Neural cell (in vitro differentiated cells): ENCODE results near the gene SLC8A3. TPM values are rescaled to one million over a fixed set of nuclear protein-coding genes. Genes with fewer than 3 reads are reported as not detected.

Experiments used
- H2AFZ ChIP-seq: fragments of 200-600, 300-800 bp; sonication (generic), shearing (Covaris generic); 2 replicates; pipeline ENCODE4 v1.6.0; 2014; ENCODE audit warnings: low read depth, mild to moderate bottlenecking, antibody characterized with exemption, low read length, moderate library complexity
- H3F3A ChIP-seq: fragments of 200-600 bp; shearing (Covaris generic); 2 replicates; pipeline ENCODE4 v1.6.1; 2016; ENCODE audit warnings: mild to moderate bottlenecking, moderate library complexity, mixed read lengths, antibody characterized with exemption, low read length; ENCODE audit not compliant: insufficient read depth, poor library complexity, severe bottlenecking
- H3K27ac ChIP-seq: fragments of 200-600, 300-800 bp; sonication (generic), shearing (Covaris generic); 2 replicates; pipeline ENCODE4 v1.5.1; 2014; ENCODE audit warnings: mild to moderate bottlenecking, low read length, moderate library complexity
- H3K27me3 ChIP-seq: fragments of 300-800, 200-600 bp; sonication (generic), shearing (Covaris generic); 2 replicates; pipeline ENCODE4 v1.6.0; 2014; ENCODE audit warnings: mild to moderate bottlenecking, low read depth, low read length, moderate library complexity; ENCODE audit not compliant: insufficient read depth
- H3K36me3 ChIP-seq: fragments of 300-800, 200-600 bp; sonication (generic), shearing (Covaris generic); 2 replicates; pipeline ENCODE4 v1.5.1; 2014; ENCODE audit warnings: mild to moderate bottlenecking, antibody characterized with exemption, low read length, moderate library complexity; ENCODE audit not compliant: insufficient read depth
- H3K4me2 ChIP-seq: fragments of 300-800, 200-600 bp; sonication (generic), shearing (Covaris generic); 2 replicates; pipeline ENCODE4 v1.6.0; 2014; ENCODE audit warnings: mild to moderate bottlenecking, low read length
- H3K4me3 ChIP-seq: fragments of 300-800, 200-600 bp; sonication (generic), shearing (Covaris generic); 2 replicates; pipeline ENCODE4 v1.5.1; 2014; ENCODE audit warnings: mild to moderate bottlenecking, low read length, moderate library complexity
- H3K79me2 ChIP-seq: fragments of 200-600 bp; shearing (Covaris generic); replicated peaks from 2 replicates; pipeline ENCODE4 v1.6.0; 2014; ENCODE audit warnings: mild to moderate bottlenecking, low read length, moderate library complexity; ENCODE audit not compliant: insufficient read depth
- H3K9ac ChIP-seq: fragments of 300-800, 200-600 bp; sonication (generic), shearing (Covaris generic); 2 replicates; pipeline ENCODE4 v1.6.1; 2016; ENCODE audit warnings: mild to moderate bottlenecking, low read length, mixed read lengths
- H3K9me2 ChIP-seq: fragments of 200-600 bp; shearing (Covaris generic); 2 replicates; pipeline ENCODE4 v1.6.1; 2016; ENCODE audit warnings: mild to moderate bottlenecking, low read length, mixed read lengths; ENCODE audit not compliant: insufficient read depth
- H3K9me3 ChIP-seq: fragments of 200-600, 300-800 bp; sonication (generic), shearing (Covaris generic); 2 replicates; pipeline ENCODE4 v1.6.1; 2016; ENCODE audit warnings: mild to moderate bottlenecking, mixed run types, low read length, moderate library complexity, mixed read lengths
- H4K20me1 ChIP-seq: fragments of 200-600 bp; shearing (Covaris generic); 2 replicates; pipeline ENCODE4 v1.6.1; 2016; ENCODE audit warnings: mild to moderate bottlenecking, mixed run types; ENCODE audit not compliant: insufficient read depth
- EP300 ChIP-seq: fragments of 450-650 bp; conservative IDR thresholded peaks from 2 replicates; pipeline ENCODE4 v1.6.1; 2014; ENCODE audit warnings: antibody characterized with exemption, mild to moderate bottlenecking, moderate library complexity; ENCODE audit not compliant: poor library complexity, severe bottlenecking
- EZH2 ChIP-seq: fragments of 200-600, 300-800 bp; shearing (Covaris generic), sonication (generic); IDR thresholded peaks from 2 replicates; pipeline ENCODE4 v1.6.1; 2014; ENCODE audit warnings: antibody characterized with exemption, low read length, borderline replicate concordance, mild to moderate bottlenecking; ENCODE audit not compliant: insufficient read depth, poor library complexity, severe bottlenecking
- MXI1 ChIP-seq: fragments of 450-650 bp; conservative IDR thresholded peaks from 2 replicates; pipeline ENCODE4 v1.6.1; 2014; ENCODE audit warnings: antibody characterized with exemption, mild to moderate bottlenecking; ENCODE audit not compliant: poor library complexity, severe bottlenecking
- POLR2AphosphoS5 ChIP-seq: IDR thresholded peaks from 2 replicates; pipeline ENCODE4 v1.6.1; 2012
- RAD21 ChIP-seq: fragments of 450-650 bp; conservative IDR thresholded peaks from 2 replicates; pipeline ENCODE4 v1.6.1; 2014; ENCODE audit warnings: antibody characterized with exemption, mild to moderate bottlenecking, moderate library complexity
- SMC3 ChIP-seq: fragments of 450-650 bp; conservative IDR thresholded peaks from 2 replicates; pipeline ENCODE4 v1.6.1; 2014; ENCODE audit warnings: antibody characterized with exemption, mild to moderate bottlenecking, moderate library complexity; ENCODE audit not compliant: poor library complexity
- TAF1 ChIP-seq: IDR thresholded peaks from 2 replicates; pipeline ENCODE4 v1.6.1; 2012; ENCODE audit warnings: low read depth
- polyA plus RNA-seq: library from polyadenylated mRNA; depleted of rRNA; stranded (reverse); fragments of >200 nt; gene quantifications from 2 replicates; pipeline ENCODE4 v1.2.3, GENCODE V29; 2014
- TF ChIP-seq, protein P1 (sequence below): fragments of 450-650 bp; IDR thresholded peaks from 2 replicates; pipeline ENCODE4 v1.5.1; 2014; ENCODE audit warnings: antibody characterized with exemption, mild to moderate bottlenecking, moderate library complexity; ENCODE audit not compliant: poor library complexity, severe bottlenecking
- TF ChIP-seq, protein P2 (sequence below): IDR thresholded peaks from 2 replicates; pipeline ENCODE4 v1.6.1; 2012; ENCODE audit warnings: borderline replicate concordance

Gene SLC8A3
- polyA plus RNA-seq, 1 donor from 2014 or later, result 2.9 TPM

DNA sequence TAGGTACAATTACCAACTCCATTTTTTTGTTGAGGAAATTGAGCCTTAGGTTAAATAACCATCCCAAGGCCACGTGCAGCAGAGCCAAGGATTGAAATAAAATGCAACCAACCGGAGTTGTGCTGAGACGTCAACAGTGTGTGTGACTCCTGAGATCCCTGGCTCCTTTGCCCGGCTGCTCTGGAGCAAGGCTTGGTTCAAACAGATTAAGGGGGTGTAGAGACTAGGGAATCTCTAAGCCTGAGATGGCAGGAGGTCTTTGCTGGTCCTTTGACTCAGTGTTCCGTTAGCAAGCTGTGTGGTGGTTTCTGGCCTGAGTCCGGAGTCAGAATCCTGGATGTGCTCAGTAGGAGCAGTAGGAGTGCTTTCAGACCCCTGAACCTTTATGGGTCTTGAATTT, 1.4 kb upstream of the SLC8A3 start:
- Histone ChIP-seq H3K9ac (no peak overlapping the region), H3F3A (no peaks in the 10 kb centered on the region), H4K20me1 (no peaks in the 10 kb centered on the region), H3K36me3 (no peaks in the 10 kb centered on the region), H3K79me2 (no peaks in the 10 kb centered on the region), H3K9me2 (no peaks in the 10 kb centered on the region), H3K27me3 (peaks cover 12% of the 10 kb centered on the region), H3K4me2 (no peak overlapping the region), H3K9me3 (no peaks in the 10 kb centered on the region), H3K4me3 (no peak overlapping the region), H2AFZ (no peak overlapping the region), H3K27ac (no peak overlapping the region)
- TF ChIP-seq, protein P1, sequence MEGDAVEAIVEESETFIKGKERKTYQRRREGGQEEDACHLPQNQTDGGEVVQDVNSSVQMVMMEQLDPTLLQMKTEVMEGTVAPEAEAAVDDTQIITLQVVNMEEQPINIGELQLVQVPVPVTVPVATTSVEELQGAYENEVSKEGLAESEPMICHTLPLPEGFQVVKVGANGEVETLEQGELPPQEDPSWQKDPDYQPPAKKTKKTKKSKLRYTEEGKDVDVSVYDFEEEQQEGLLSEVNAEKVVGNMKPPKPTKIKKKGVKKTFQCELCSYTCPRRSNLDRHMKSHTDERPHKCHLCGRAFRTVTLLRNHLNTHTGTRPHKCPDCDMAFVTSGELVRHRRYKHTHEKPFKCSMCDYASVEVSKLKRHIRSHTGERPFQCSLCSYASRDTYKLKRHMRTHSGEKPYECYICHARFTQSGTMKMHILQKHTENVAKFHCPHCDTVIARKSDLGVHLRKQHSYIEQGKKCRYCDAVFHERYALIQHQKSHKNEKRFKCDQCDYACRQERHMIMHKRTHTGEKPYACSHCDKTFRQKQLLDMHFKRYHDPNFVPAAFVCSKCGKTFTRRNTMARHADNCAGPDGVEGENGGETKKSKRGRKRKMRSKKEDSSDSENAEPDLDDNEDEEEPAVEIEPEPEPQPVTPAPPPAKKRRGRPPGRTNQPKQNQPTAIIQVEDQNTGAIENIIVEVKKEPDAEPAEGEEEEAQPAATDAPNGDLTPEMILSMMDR, result no peak
- TF ChIP-seq RAD21 (no peak), TAF1 (no peak), EP300 (no peak), SMC3 (no peak), MXI1 (no peak), EZH2 (no peak), POLR2AphosphoS5 (no peak)
- TF ChIP-seq, protein P2, sequence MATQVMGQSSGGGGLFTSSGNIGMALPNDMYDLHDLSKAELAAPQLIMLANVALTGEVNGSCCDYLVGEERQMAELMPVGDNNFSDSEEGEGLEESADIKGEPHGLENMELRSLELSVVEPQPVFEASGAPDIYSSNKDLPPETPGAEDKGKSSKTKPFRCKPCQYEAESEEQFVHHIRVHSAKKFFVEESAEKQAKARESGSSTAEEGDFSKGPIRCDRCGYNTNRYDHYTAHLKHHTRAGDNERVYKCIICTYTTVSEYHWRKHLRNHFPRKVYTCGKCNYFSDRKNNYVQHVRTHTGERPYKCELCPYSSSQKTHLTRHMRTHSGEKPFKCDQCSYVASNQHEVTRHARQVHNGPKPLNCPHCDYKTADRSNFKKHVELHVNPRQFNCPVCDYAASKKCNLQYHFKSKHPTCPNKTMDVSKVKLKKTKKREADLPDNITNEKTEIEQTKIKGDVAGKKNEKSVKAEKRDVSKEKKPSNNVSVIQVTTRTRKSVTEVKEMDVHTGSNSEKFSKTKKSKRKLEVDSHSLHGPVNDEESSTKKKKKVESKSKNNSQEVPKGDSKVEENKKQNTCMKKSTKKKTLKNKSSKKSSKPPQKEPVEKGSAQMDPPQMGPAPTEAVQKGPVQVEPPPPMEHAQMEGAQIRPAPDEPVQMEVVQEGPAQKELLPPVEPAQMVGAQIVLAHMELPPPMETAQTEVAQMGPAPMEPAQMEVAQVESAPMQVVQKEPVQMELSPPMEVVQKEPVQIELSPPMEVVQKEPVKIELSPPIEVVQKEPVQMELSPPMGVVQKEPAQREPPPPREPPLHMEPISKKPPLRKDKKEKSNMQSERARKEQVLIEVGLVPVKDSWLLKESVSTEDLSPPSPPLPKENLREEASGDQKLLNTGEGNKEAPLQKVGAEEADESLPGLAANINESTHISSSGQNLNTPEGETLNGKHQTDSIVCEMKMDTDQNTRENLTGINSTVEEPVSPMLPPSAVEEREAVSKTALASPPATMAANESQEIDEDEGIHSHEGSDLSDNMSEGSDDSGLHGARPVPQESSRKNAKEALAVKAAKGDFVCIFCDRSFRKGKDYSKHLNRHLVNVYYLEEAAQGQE, result no peak

DNA sequence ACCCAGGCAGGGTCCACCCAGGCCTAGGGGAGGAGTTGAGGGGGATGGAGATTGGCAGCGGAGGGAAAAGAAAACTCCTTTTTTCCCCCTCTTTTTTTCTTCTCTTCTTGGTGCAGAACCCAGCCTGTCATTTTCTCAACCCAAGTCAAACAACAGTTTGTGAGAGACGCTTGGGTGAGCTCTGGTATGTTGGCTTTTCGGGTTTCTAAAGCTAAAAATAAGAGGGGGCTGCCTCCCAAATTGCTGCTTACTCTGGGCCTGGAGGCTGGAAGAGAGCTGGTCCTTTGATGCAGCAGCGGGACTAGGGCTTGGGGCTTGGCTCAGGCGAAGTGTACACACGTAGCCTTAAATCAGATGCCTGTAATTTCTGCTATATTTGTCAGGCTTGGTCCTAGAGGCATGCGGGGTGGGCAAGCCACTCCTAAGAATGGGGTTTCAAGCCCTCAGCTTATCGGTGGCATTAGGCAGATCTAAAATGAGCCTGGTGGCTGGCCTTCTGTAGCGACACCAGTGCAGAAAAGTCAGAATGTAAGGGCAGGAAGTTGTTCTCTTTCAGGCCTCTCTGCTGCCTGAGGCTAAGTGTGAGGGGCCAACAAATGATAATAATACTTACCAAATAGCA, 816 bp upstream of the SLC8A3 start:
- Histone ChIP-seq H3K36me3 (no peaks in the 10 kb centered on the region), H3K79me2 (no peaks in the 10 kb centered on the region), H3F3A (no peaks in the 10 kb centered on the region), H2AFZ (peak overlapping the region; percentile 13), H4K20me1 (no peaks in the 10 kb centered on the region), H3K4me2 (peak overlapping the region; percentile 74), H3K27ac (peak overlapping the region; percentile 61), H3K27me3 (peaks cover 12% of the 10 kb centered on the region), H3K9me3 (no peaks in the 10 kb centered on the region), H3K9ac (peak overlapping the region; percentile 74), H3K9me2 (no peaks in the 10 kb centered on the region), H3K4me3 (peak overlapping the region; percentile 85)
- no peak for TF ChIP-seq MXI1
- no peak for TF ChIP-seq EP300
- no peak for TF ChIP-seq POLR2AphosphoS5
- TF ChIP-seq, protein P2, result no peak
- TF ChIP-seq TAF1, result no peak
- no peak for TF ChIP-seq EZH2
- TF ChIP-seq, protein P1, result no peak
- TF ChIP-seq RAD21, result no peak
- no peak for TF ChIP-seq SMC3
